Hepatocyte (in vitro differentiated cells): ENCODE results near the gene SEPTIN11.

Experiments used
- CTCF ChIP-seq: fragments of 200-600 bp; sonication (generic); IDR thresholded peaks from 2 replicates; pipeline ENCODE4 v1.5.1; 2016; ENCODE audit warnings: antibody characterized with exemption, mild to moderate bottlenecking; ENCODE audit not compliant: poor library complexity
- EZH2 ChIP-seq: fragments of 200-600 bp; sonication (generic); IDR thresholded peaks from 2 replicates; pipeline ENCODE4 v1.6.1; 2016; ENCODE audit warnings: antibody characterized with exemption, mild to moderate bottlenecking, borderline replicate concordance

- no peak for TF ChIP-seq EZH2
- no peak for TF ChIP-seq CTCF
Observed at GRCh38 chr4:76977113-76977512, 27.6 kb downstream of the SEPTIN11 start.
